K562 (cell line): ENCODE results near the gene MMP2. TPM values are rescaled to one million over a fixed set of nuclear protein-coding genes. Genes with fewer than 3 reads are reported as not detected.

Experiments used
- E2F8 ChIP-seq: fragments of 450-650 bp; IDR thresholded peaks from 2 replicates; pipeline ENCODE4 v1.7.1; 2018; ENCODE audit warnings: mild to moderate bottlenecking, low read depth; ENCODE audit not compliant: partially characterized antibody
- GATAD2B ChIP-seq: fragments of 450-650 bp; IDR thresholded peaks from 2 replicates; pipeline ENCODE4 v1.6.1; 2017; ENCODE audit warnings: mild to moderate bottlenecking, borderline replicate concordance
- NELFE ChIP-seq: IDR thresholded peaks from 2 replicates; pipeline ENCODE4 v1.6.1; 2011; ENCODE audit warnings: mild to moderate bottlenecking; ENCODE audit not compliant: insufficient read depth, insufficient read length
- NFATC3 ChIP-seq: fragments of 450-650 bp; IDR thresholded peaks from 2 replicates; pipeline ENCODE4 v1.6.1; 2017; ENCODE audit warnings: mild to moderate bottlenecking
- NFIC ChIP-seq: fragments of 450-650 bp; IDR thresholded peaks from 2 replicates; pipeline ENCODE4 v1.6.1; 2017; ENCODE audit warnings: mild to moderate bottlenecking, inconsistent platforms
- POLR2AphosphoS2 ChIP-seq: IDR thresholded peaks from 2 replicates; pipeline ENCODE4 v1.6.1; 2012; ENCODE audit warnings: low read length, improper control_type of control experiment
- TCF7L2 ChIP-seq: fragments of 150-350 bp; IDR thresholded peaks from 2 replicates; pipeline ENCODE4 v1.6.1; 2016; ENCODE audit warnings: low read depth, mild to moderate bottlenecking, low read length, moderate library complexity
- ZBTB49 ChIP-seq: sonication (generic); formaldehyde crosslinking; IDR thresholded peaks from 2 replicates; pipeline ENCODE4 v1.8.0; 2022; ENCODE audit warnings: missing genetic modification reagents, mild to moderate bottlenecking, borderline replicate concordance
- ZNF134 ChIP-seq: fragments of 250-450 bp; sonication (Bioruptor Pico); conservative IDR thresholded peaks from 2 replicates; pipeline ENCODE4 v1.4.0; 2020
- ZNF444 ChIP-seq: fragments of 250-450 bp; sonication (Bioruptor Pico); IDR thresholded peaks from 2 replicates; pipeline ENCODE4 v1.4.0; 2020; ENCODE audit warnings: mild to moderate bottlenecking, moderate library complexity
- polyA plus RNA-seq, 8 experiments: library from polyadenylated mRNA; depleted of rRNA in 4 of 8; stranded (reverse) in 5 of 8; unstranded in 3 of 8; fragments of >200 nt; fragmentation: Nextera tagmentation in 2 of 8; fragmentation: Illumina TruSeq in 1 of 8; extraction: Ambion mirVana in 2 of 8; extraction: Trizol in 1 of 8; gene quantifications; 2 replicates each; pipeline versions ENCODE4 v1.2.1 to v1.2.3, GENCODE V29; 2011 to 2014; ENCODE audit warnings: inconsistent platforms in 1 of 8, missing spikeins in 1 of 8
- total RNA-seq, 7 experiments: library from RNA; depleted of rRNA in 6 of 7; stranded (reverse); fragments of >200 nt in 6 of 7; fragmentation: Illumina TruSeq in 2 of 7; extraction: Trizol in 2 of 7; gene quantifications; 2 replicates each; pipeline versions ENCODE4 v1.2.1 to v1.2.3, GENCODE V29; 2011 to 2021; ENCODE audit warnings: low replicate concordance in 1 of 7
- TF ChIP-seq, protein P1 (sequence below): IDR thresholded peaks from 3 replicates; pipeline ENCODE4 v1.6.1; 2011; ENCODE audit warnings: borderline replicate concordance, mild to moderate bottlenecking, moderate library complexity; ENCODE audit not compliant: insufficient read length; ENCODE audit errors: extremely low read depth

The MMP2 gene
- total and polyA plus RNA-seq, 9 of the 15 experiments (the other 6 are each of a cell fraction or from before 2014, with no cell fraction given) = 0.05 to 0.53 TPM; not detected in 7

DNA sequence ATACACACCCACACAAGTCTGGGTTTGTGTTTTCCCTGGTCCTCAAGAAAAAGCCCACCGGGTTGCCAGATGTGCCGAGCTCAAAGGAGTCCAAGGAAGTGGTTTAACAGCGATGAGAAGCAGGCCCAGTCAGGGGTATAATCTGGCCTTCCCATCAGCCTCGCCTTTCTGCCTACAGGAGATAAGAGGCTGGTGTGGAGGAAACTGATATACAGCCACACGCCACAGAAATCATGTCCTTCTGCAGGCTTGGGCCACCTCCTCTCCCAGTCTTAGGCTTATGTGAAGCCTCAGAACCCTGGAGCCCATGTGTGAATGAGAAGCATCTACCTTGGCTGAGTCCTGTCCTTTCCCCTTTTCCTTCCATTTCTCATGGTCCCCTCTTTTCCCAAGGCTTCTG, 43.6 kb upstream of the MMP2 start (continued):
- TF ChIP-seq E2F8 (no peak), ZNF134 (CRISPR knock-in tag) (peak; percentile 52; the same call in 1 of the 2 replicates), POLR2AphosphoS2 (no peak), GATAD2B (no peak), TCF7L2 (no peak), ZBTB49 (CRISPR knock-in tag) (no peak), ZNF444 (CRISPR knock-in tag) (no peak), NFIC (peak; percentile 65), NELFE (no peak), NFATC3 (no peak)
- TF ChIP-seq, protein P1, sequence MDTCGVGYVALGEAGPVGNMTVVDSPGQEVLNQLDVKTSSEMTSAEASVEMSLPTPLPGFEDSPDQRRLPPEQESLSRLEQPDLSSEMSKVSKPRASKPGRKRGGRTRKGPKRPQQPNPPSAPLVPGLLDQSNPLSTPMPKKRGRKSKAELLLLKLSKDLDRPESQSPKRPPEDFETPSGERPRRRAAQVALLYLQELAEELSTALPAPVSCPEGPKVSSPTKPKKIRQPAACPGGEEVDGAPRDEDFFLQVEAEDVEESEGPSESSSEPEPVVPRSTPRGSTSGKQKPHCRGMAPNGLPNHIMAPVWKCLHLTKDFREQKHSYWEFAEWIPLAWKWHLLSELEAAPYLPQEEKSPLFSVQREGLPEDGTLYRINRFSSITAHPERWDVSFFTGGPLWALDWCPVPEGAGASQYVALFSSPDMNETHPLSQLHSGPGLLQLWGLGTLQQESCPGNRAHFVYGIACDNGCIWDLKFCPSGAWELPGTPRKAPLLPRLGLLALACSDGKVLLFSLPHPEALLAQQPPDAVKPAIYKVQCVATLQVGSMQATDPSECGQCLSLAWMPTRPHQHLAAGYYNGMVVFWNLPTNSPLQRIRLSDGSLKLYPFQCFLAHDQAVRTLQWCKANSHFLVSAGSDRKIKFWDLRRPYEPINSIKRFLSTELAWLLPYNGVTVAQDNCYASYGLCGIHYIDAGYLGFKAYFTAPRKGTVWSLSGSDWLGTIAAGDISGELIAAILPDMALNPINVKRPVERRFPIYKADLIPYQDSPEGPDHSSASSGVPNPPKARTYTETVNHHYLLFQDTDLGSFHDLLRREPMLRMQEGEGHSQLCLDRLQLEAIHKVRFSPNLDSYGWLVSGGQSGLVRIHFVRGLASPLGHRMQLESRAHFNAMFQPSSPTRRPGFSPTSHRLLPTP = no peak
